HG03442 (cell line): Measurements from ENCODE around the gene L3MBTL4.
"Not testable (repeated sequence)": the region's sequence is repeated elsewhere in the genome, so short reads cannot be mapped to it uniquely, and the experiment has no call there.

Experiments used
- ATAC-seq: cut with Tn5 transposase; IDR thresholded peaks from one replicate; pipeline ENCODE4 v1.9.1; 2021; ENCODE audit warnings: mild to moderate bottlenecking, moderate library complexity; ENCODE audit not compliant: unreplicated experiment

Gene L3MBTL4

DNA sequence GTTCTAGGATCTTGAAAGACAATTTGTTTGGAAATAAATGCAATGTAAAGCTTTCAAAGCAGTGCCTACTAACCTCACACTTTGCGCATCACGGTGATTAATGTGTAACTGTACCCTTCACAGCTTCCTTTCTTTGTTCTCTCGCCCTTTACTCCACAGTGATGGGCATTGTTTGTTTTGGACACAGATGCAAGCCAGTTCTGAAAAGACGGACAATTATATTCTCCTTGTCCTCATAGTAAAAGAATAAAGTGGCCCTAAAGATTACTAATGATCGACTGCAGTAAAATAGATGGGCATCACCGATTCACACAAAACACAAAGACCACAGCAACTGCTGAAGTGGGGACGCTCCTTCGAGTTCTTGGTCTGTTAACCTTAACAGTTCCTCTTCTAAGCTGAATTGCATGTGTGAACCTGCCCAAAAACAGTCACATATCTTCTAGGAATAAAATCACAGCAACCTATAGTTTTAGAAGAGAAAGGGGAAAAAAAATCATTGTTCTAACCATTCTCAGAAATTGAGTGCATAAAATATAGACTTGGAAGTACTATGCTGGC, 7.7 kb downstream of the L3MBTL4 start:
- ATAC-seq: no peak

DNA sequence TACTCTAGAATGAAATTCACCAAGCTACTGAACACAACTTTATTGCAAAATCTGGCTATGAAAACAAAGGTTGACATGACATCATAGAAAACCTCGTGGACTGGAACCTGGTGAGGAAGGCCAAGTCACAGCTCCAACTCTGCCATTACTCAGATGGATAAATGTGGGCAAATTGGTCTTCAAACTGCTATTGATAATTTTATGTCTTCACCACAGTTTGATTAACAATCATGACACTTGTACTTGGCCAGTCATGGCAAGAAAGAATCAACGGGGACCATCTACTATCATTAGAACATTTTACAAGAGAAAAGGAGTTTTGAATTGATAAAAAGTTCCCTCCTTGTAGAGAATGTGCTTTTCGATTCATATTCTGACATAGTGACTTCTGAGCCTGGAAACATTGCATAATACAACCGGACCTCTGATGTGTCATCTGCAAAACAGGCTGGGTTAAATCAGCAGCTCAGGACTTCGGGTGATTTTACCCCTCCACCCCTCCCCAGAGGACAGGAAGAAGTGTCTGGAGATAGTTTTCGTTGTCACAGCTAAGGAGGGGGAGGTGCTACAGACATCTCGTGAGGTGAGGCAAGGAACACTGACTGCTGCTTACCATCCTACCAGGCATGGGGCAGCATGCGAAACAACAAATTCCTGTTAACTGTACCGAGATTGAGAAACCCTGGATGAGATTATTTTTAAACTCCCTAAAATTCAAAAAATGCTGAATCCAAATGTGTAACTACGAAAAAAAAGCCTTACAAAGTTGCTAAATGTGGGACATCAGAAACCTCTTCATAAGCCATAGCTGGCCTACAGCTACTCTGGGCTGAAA, 8.4 kb downstream of the L3MBTL4 start:
- no peak for ATAC-seq

DNA sequence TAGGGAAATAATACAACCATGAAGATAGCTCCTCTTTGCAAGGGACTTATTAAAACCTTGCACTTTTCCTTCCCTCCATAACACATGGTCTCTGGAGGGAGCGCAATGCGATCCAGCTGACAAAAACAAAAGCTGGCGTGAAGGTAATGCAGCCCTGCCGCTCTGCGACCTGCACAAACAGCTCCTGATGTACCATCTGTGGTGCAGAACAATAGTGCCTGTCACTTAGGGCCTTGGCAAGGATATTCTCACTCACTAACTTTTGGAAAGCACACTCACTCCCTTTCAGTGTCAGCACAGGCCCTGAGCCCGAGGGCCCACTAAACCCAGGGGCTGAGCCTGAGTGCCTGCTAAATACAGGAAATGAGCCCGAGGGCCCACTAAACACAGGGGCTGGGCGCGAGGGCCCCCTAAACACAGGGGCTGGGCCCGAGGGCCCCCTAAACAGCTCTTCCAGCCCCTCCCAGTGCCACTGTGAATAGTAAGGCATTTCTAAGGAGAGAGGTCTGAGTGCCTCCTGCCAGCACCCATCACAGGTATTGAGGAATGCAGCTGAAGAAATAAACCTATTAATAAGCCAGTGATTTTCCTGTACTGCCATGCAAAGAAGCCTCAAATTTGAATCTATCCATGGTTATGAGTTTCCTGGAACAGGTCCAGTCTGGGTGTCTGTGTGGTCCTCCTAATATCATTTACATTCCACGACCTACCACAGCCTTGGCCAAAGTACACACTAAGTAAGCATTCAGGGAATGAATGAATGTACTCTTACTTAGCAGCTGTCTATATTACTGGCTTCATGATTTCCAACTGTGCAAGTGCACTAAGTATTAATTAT, 9.3 kb downstream of the L3MBTL4 start:
- ATAC-seq: no peak

DNA sequence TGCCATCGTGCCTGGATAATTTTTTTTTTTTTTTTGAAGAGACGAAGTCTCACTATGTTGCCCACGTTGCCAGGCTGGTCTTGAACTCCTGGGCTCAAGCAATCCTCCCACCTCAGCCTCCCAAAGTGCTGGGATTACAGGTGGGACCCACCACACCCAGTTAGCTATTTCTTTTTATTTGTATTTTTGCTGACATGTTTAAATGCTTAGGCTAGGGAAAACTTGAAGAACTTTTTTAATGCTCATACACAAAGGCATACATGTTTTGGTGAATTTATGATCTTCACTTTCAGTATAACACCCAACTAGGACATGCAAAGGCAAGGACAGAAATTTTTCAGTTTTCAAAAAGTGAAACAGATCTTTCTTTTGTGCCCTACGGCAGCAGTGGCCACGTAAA, 9.9 kb downstream of the L3MBTL4 start:
- ATAC-seq: no peak

DNA sequence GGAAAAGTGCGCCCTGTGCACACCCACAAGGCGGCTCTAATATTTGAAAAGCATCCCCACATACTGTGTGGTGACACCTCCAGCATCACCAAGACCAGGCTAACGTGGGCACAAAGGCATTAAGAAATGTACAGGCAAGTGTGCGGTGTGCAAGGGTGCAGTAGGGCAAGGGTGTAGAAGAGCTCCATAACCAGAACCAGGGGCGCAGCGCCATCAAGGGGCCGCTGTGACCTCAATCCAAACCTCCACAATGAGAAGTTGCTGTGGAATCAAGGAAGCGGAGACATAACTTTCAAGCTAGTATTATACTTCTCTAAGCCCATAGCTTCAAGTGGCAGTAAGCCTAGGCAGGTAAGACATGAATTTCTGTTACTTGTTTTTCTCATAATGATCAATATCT, 13.0 kb downstream of the L3MBTL4 start:
- ATAC-seq: no peak

DNA sequence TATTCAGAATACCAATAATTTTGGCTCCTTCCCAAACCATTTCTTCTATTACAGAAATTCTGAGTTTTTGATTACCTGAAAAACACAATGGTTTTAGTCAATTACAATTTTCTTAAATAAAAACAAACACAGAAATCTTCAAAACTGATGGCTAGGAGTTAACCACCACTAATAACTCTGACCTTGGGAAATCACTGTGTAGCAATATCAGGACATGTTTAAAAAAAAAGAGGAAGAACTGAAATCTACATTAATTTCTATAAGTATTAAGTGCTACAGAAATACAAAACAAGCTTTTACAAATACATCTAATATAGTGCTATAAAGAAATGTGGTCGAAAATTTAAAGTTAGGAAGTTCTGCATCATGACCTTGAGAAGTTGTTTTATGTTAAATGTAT, 14.9 kb downstream of the L3MBTL4 start:
- no peak for ATAC-seq

DNA sequence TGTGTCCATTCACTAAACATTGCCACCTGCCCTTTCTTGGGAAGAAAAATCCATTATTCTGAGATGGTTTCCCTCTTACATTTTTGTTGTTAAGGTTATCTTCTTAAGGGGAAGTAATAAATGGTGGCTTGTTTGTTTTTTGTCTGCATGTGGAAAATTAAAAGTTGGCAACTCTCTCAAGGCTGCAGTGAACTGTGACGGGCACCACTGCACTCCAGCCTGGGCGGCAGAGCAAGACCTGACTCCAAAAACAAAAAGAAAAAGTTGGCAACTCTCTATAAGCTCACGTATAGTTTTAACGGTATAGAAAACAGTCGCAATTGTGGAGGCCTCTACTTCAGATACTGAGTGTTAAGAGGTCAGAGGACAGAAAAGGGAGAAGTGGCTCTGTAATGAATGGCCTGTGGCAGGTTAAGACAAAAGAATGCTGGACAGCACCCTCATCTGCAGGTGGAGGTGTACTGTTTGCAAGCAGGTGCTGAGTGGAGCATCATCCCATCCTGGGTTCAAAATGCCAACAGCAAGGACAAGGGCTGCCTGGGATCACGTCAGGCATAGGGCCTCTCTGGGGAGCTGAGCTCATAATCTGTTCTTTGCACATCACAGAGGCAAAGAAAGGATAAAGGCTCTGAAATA, 16.7 kb downstream of the L3MBTL4 start:
- ATAC-seq: no peak

DNA sequence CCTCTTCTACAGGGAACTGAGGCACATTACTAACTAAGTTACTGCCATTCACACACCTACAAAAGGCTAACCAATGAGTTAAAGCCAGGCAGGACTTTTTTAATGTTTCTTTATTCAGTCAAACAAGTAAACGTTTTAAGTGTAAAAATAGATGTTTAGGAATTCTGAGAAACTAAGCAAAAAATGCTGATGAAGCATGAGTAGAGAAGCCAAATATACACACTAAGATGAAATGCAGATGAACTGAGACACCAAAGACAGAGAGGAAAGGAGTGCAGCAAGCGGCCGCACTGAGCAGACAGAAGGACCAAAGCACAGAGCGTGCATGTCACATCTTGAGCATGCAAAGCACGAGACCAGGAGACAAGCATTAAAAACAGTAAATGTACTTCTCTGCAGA, 17.9 kb downstream of the L3MBTL4 start:
- no peak for ATAC-seq

DNA sequence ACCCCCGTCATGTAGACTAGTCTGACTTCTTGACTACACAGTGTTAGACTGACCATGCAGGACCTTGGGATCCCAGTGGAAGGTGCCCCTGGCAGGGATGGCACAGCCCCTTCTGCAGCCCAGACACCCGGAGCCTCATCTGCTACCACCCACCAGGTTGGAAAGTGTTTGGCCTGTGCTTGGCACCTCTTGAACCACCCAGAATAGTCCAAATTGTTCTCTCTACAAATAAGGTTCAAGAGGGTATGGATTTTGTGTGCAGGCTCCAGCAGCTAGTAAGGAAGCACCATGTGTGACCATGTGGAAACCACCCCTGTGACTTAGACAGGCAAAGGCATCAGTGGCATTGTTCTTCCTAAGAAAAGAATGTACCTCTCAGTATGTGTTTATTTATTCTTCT, 18.4 kb downstream of the L3MBTL4 start:
- ATAC-seq: no peak

DNA sequence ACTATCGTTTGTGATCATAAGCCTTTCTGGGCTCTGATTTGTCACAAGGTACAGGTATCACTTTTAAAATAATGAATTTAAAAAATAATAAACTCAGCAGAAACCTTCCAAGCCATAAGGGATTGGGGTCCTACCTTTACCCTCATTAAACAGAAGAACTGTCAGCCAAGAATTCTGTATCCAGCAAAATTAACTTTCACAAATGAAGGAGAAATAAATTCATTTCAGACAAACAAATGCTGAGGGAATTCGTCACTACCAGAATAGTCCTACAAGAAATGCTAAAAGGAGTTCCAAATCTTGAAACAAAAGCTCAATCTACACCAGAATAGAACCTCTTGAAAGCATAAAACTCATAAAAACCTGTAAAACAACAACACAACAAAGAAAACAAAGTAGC, 25.7 kb downstream of the L3MBTL4 start:
- no peak for ATAC-seq

DNA sequence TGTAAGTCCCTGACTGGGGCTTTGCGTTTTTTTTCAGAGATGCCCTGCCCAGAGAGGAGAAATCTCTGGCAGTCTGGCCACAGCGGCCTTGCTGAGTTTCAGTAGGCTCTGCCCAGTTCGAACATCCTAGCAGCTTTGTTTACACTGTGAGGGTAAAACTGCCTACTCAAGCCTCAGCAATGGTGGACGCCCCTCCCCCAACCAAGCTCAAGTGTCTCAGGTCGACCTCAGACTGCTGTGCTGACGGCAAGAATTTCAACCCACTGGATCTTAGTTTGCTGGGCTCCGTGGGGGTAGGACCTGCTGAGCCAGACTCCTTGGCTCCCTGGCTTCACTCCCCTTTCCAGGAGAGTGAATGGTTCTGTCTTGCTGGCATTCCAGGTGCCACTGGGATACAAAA, 31.7 kb downstream of the L3MBTL4 start:
- ATAC-seq: no peak

DNA sequence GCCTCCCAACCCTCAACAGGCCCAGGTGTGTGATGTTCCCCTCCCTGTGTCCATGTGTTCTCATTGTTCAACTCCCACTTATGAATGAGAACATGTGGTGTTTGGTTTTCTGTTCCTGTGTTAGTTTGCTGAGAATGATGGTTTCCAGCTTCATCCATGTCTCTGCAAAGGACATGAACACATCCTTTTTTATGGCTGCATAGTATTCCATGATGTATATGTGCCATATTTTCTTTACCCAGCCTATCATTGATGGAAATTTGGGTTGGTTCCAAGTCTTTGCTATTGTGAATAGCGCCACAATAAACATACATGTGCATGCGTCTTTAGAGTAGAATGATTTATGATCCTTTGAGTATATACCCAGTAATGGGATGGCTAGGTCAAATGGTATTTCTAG, 37.2 kb downstream of the L3MBTL4 start:
- not testable (repeated sequence) for ATAC-seq

DNA sequence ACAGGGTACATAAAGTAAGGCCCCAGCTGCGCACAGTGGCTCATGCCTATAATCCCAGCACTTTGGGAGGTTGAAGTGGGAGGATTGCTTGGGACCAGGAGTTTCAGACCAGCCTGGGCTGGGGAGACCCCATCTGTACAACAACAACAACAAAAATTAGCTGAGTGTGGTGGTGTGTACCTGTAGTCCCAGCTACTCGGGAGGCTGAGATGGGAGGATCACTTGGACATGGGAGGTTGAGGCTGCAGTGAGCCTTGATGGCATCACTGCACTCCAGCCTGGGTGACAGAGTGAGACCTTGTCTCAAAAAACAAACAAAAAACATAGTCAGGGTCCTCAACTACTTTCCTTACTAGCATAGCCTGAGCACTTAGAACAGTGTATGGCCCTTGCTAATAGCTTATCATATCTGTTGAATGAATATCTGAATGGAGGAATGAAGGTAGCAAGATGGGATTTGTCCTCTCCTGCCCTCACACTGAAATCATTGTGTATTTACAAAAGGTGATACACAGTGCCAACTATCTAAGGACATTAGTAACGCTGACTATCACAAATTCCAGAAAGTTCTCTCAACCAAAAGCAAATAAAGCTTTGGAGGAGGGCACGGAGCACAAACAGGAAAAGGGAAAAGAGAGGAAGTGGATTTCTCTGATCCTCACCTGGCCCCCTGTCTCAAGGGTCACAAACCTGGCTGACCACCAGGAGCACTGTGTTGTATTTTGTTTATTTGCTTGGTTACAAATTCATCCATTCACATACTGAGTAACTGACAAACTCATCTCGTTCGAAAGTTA, 38.1 kb downstream of the L3MBTL4 start:
- no peak for ATAC-seq

DNA sequence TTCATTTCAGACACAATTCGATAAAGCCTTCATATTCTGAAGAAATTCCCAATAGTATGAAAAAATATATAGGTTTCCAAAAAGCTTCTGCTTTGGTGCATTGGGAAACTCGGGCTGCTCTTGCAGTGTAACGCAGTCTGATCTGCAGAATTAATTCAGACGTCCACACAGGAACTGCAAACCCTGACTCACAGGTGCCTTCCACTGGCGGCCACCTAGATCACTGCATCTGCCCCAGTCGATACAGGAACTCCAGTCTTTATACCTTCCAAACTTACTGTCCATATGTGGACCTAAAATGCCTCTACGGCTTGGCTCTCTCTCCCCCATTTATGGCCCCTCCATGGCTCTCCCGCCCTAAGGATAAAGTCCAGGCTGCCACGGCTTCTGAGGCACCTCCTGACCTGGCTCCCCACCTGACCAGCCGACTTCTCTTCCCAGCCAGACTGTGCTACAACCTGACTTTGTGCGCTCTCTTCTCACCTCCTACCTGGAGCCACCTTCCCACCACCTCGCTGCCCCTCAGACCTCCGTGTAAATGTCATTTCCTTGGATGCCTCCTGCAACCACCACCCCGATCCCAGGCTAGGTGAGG, 39.7 kb downstream of the L3MBTL4 start:
- ATAC-seq: no peak

DNA sequence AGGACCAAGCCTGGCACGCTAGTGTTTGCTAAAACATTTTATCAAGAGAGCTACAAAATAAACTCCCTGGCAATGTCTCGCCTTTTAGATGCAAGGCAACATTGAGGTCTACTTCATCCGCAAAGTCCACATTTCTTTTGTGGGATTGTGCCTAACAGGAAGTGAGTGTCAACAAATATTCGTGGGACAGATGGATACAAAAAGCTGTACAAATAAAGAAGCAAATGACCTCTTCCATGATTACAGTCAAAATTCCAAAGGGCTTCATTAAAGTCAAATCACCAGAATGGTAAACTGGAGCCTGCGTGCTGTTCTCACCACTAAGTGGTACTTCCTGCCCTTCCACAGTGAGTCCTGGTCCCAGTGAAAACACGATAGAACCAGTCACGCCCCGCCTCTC, 40.4 kb downstream of the L3MBTL4 start:
- ATAC-seq: no peak

DNA sequence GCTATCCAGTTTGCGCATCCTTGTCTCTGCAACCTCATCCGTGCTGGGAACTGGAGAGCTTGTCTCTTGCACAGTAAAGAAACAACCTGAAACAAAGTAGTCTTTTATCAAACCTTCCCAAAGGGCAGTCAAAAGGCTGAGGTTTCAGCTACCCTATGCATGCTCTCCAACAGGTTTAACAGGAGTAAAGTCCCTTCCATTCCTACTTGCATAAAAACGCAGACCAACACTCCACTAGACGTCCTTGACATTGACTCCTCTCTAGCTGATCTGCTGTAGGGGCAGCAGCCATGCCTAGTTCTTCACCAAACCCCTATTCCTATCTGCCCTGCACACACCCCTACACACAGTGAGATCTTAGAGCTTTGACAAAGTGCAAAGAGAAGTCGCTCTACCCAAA, 41.5 kb downstream of the L3MBTL4 start:
- no peak for ATAC-seq

DNA sequence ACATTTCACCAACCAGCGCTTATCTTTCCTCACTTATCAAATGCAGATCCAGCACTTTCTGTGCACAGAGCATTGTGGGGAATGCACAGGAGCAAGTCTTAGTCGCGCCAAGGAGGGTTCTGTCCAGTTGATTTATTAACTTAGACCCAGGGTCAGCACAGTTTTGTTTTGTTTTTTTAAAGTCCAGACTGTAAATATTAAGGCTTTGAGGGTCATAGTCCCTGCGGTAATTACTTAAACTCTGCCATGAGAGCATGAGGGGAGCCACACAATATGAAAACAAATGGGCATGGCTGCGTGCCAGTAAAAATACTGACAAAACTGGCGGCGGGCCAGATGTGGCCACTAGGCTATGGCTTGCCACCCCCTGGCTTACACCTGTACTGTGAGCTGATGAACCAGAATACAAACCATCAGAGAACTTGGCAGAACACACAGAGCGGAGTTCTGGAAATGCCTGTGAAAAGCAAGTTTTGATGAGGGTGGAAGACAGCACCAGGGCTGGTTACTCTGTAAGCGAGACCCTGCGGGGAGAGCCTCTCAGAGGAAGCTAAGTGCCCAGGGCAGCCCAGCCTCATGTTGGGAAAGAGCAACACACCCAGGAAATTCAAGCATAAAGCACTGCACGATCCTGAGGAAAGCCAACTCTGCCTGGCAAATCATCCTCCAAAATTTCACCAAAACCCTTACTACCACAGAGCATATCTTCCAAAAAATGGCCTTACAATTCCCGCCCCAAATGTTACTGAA, 43.6 kb downstream of the L3MBTL4 start:
- ATAC-seq: no peak

DNA sequence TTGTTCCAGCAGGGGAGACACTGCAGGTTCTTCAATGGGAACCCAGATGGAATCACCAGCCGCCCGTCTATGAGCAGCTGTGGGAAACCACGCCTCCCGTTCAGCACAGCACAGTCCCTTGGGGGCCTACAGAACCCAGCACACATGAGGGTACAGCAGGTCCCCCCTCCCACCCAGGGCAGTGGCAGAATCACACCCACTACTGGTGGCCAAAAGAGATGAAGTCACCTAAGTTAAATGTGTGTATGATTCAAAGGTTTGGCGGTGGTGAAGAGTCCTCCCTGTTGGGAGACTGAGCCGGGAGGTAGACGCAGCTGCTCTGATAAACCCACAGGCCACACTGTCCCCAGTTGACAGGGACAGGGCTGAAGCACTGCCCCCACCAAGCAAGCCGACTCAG, 44.3 kb downstream of the L3MBTL4 start:
- ATAC-seq: no peak

DNA sequence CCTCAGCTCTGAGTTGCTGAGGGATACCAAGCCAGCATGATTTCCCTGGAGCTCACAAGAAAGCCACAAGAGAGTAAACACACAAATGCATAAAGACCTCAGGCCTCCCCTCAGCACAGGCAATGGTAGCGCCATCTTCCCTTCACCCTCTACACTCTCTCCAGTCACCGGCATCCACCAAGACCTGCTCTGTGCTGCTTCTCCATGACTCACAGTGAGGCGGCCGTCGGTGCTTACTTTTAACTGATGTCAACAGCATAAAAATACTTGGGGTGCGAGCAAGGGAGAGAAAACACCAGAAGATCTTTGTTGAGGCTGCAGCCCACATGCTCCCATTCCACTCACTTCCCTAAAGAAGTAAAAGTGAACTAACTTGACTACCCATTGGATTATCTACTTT, 46.7 kb downstream of the L3MBTL4 start:
- ATAC-seq: no peak

DNA sequence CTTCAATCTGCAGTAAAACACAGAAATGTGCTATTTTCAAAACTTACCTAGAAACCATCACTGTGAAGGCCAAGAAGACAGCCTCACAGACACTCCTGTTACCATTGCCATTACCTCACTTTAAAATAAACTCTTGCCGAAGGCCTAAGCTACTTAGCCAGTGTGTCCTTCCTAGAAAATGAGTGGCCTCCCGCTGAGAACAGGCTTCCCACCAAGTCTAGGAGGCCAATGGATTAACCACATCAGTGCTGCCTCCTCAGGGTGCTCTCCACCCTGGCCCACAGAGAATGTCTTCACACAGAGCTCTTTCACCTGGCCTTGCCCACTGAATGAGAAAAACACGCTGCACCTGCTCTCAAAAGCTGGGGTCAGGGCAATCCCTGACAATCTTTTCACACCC, 47.5 kb downstream of the L3MBTL4 start:
- no peak for ATAC-seq
